SK-N-MC (cell line): ENCODE results near the gene MAPK8.

Experiments
- DNase-seq: peaks from one replicate; pipeline ENCODE4 v3.0.0-alpha.2; 2011; ENCODE audit warnings: low read depth, low spot score
- H3K27ac ChIP-seq: fragments of 200-600 bp; sonication (generic); 2 replicates; pipeline ENCODE4 v1.5.1; 2016; ENCODE audit warnings: mixed run types
- H3K36me3 ChIP-seq: fragments of 200-600 bp; sonication (generic); 2 replicates; pipeline ENCODE4 v1.6.1; 2017; ENCODE audit warnings: antibody characterized with exemption, low read length, mixed read lengths; ENCODE audit not compliant: insufficient read depth
- H3K4me3 ChIP-seq: fragments of 200-600 bp; sonication (generic); 2 replicates; pipeline ENCODE4 v1.5.1; 2016
- H3K9ac ChIP-seq: fragments of 200-600 bp; sonication (generic); 2 replicates; pipeline ENCODE4 v1.8.0; 2017; ENCODE audit warnings: mixed run types, mixed read lengths; ENCODE audit not compliant: insufficient read length
- H3K9me3 ChIP-seq: fragments of 200-600 bp; sonication (generic); 2 replicates; pipeline ENCODE4 v1.6.1; 2017; ENCODE audit warnings: low read depth, mild to moderate bottlenecking, antibody characterized with exemption, low read length, moderate library complexity, mixed read lengths
- EZH2 ChIP-seq: fragments of 200-600 bp; sonication (generic); IDR thresholded peaks from one replicate; pipeline ENCODE4 v1.6.1; 2017; ENCODE audit warnings: antibody characterized with exemption
- FOXP2 ChIP-seq: optimal IDR thresholded peaks from 2 replicates; pipeline ENCODE3; 2011; ENCODE audit warnings: mild to moderate bottlenecking, moderate library complexity; ENCODE audit not compliant: insufficient read depth; ENCODE audit errors: extremely low read length, control extremely low read depth
- POLR2AphosphoS5 ChIP-seq: IDR thresholded peaks from 2 replicates; pipeline ENCODE4 v1.6.1; 2012; ENCODE audit warnings: mild to moderate bottlenecking, low read depth, low read length, borderline replicate concordance

The MAPK8 gene

GRCh38 chr10:48484911-48485310, 178.4 kb downstream of the MAPK8 start:
- no peaks in the 10 kb centered on the region for H3K36me3 ChIP-seq
- H3K9ac ChIP-seq, result no peak overlapping the region
- no peaks in the 10 kb centered on the region for H3K9me3 ChIP-seq
- TF ChIP-seq POLR2AphosphoS5, result no peak
- TF ChIP-seq FOXP2, result no peak
- TF ChIP-seq EZH2, result no peak
- H3K4me3 ChIP-seq, result no peak overlapping the region
- H3K27ac ChIP-seq, result no peak overlapping the region
- DNase-seq, result no peak

- H3K27ac ChIP-seq, result no peak overlapping the region
- no peak overlapping the region for H3K9ac ChIP-seq
- no peaks in the 10 kb centered on the region for H3K36me3 ChIP-seq
- no peak overlapping the region for H3K4me3 ChIP-seq
- DNase-seq, result no peak
- H3K9me3 ChIP-seq, result no peaks in the 10 kb centered on the region
- TF ChIP-seq EZH2, result no peak
- no peak for TF ChIP-seq FOXP2
- TF ChIP-seq POLR2AphosphoS5, result no peak
Observed at GRCh38 chr10:48485711-48486110, 179.2 kb downstream of the MAPK8 start.

- TF ChIP-seq FOXP2, result no peak
- TF ChIP-seq EZH2, result no peak
- no peak for TF ChIP-seq POLR2AphosphoS5
- Histone ChIP-seq H3K9ac (no peak overlapping the region), H3K27ac (no peak overlapping the region), H3K4me3 (no peak overlapping the region), H3K36me3 (no peaks in the 10 kb centered on the region), H3K9me3 (no peaks in the 10 kb centered on the region)
- no peak for DNase-seq
Observed at GRCh38 chr10:48487244-48487643, 180.8 kb downstream of the MAPK8 start.
